ENCODE results near the gene RSPO1.

DNA sequence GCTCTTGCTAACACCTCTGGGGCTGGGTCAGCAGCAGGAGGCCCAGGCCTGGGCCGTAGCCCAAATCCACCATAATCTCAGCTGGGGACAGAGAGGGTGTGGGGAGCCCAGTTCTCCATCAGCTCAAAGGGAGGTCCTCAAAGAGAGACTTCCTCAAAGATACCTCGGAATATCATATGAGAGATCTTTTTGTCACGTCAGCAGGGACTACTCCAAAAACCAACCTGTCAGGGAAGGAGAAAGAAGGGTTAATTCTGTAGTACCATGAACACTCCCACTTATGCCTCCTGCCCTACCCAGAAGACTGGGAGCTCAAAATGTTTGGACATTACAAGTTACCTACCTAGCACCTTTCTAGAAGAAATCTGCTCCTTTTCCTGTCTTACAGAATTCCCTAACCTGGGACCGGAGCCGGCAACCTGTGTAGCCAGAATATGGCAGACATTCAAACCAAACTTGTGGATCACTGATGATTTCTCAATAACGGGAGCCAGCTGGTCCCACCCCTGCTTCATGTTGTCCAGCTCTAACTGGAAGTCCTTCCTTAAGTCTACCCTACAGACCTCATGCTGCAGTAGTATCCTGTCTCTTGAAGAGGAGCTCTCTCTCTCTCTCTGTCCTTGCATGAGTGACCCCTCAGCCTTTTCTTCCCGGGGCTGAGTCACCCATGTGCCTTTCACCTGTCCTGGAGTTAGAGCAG is 4.8 kb downstream of the RSPO1 start:
- TF ChIP-seq, protein P1, sequence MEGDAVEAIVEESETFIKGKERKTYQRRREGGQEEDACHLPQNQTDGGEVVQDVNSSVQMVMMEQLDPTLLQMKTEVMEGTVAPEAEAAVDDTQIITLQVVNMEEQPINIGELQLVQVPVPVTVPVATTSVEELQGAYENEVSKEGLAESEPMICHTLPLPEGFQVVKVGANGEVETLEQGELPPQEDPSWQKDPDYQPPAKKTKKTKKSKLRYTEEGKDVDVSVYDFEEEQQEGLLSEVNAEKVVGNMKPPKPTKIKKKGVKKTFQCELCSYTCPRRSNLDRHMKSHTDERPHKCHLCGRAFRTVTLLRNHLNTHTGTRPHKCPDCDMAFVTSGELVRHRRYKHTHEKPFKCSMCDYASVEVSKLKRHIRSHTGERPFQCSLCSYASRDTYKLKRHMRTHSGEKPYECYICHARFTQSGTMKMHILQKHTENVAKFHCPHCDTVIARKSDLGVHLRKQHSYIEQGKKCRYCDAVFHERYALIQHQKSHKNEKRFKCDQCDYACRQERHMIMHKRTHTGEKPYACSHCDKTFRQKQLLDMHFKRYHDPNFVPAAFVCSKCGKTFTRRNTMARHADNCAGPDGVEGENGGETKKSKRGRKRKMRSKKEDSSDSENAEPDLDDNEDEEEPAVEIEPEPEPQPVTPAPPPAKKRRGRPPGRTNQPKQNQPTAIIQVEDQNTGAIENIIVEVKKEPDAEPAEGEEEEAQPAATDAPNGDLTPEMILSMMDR (conservative IDR thresholded peaks at IDR 0.05; ENCODE audit: low read depth, low read length) = no peak
- TF ChIP-seq EZH2phosphoT487 (IDR thresholded peaks at IDR 0.05; ENCODE audit: borderline replicate concordance, low read length) = no peak

Data from PC-3 (cell line).